Kidney capillary endothelial cell (primary cell): ENCODE measurements around the gene PAK4.
"Not testable (repeated sequence)": the region's sequence is repeated elsewhere in the genome, so short reads cannot be mapped to it uniquely, and the experiment has no call there.

Experiments
- DNase-seq: peaks from one replicate; pipeline ENCODE4 v3.0.0-alpha.2; 2018; ENCODE audit warnings: low spot score

PAK4 gene

GRCh38 chr19:39100500-39101166 is 25.0 kb upstream of the PAK4 start:
- DNase-seq: no peak

DNA sequence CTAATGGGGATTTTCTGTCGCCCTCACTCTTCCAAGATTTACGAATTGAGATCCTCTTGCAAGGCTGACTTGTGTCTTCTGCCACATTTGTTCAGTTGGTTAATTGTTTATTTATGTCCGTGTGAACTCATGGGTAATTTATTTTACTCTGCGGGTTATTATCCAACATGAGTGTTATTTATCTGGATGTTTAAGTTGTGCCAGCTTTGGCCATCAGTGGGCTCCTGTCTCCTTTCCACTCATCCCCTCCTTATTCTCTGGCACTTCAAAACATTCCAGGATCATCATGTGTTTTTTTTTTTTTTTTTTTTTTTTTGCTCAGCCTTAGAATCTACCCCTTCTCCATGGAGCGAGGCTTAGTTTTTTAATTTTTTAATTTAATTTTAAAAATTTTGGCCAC is 22.4 kb upstream of the PAK4 start:
- no peak for DNase-seq

GRCh38 chr19:39104186-39104596 is 21.4 kb upstream of the PAK4 start:
- DNase-seq: no peak

DNA sequence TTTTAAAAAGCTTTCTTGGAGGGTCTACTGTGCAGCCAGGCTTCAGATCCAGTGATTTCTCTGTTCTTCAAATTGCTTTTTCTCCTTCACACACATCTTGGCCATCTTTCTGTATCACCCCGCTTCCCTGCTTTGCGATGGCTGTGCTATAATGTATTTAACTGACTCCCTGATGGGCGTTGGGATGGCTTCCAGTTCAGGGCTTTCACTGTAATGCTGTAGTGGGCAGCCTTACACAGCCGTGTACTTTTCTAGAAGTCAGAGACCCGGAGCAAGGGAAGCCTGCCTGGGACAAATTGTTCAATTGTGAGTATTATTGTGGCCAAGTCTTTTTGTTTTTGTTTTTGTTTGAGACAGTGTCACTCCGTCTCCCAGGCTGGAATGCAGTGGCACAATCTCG is 19.4 kb upstream of the PAK4 start:
- no peak for DNase-seq

- no peak for DNase-seq
Measured at GRCh38 chr19:39109641-39110040, 15.9 kb upstream of the PAK4 start.

GRCh38 chr19:39110263-39110967 is 15.2 kb upstream of the PAK4 start:
- DNase-seq: peak; percentile 38

DNA sequence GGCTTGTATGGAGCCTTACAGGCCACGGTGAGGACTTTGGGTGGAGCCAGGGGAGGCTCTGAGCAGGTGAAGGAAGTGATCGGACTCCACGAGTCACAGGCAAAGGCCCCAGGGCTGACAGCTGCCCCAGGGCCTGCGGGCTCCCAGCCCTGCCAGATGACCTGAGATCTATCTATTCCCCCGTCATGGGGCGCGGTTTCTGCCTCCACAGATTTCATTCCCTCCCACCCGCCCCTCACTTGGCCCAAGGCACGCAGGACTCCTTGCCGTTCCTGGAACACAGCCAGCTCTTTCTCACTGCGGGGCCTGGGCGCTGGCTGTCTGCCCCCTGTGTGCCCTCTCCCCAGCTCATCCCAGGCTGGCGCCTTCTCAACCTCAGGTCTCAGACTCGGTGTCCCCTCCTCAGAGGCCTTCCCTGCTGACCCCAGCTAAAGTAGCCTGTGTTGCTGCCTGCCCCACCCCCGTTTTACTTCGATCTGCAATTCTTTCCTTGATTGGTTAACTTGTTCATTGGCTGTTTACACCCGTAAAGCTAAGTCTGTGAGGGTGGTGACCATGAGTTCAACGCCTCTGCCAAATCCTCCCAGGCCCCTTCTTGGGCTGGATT is 13.9 kb upstream of the PAK4 start:
- no peak for DNase-seq

DNA sequence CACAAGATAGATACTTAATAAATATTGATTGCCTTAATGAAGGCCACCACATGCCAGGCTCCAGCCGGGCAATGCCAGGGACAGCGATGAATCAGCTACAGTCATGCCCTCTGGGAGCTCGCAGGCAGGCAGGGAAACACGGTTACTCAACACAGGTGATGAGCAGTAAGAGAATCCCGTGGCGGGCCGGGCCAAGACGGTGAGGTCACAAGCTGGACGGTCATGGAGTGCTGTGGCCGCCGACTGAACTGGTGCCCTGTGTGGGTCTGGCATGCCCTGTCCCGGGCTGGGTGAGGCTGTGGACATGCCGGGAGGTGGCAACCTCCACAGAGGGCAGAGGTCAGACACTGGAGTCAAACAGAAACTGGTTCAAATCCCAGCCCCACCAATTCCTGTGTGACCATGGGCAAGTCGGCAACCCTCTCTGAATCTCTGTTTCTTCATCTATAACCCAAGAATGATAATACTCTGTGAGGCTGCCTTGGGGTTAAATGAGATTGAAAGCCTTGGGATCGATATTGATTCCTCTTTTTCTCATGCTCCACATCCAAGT is 13.2 kb upstream of the PAK4 start:
- DNase-seq: no peak

- DNase-seq: no peak
Measured at GRCh38 chr19:39113199-39113598, 12.4 kb upstream of the PAK4 start.

- DNase-seq: no peak
Measured at GRCh38 chr19:39115105-39115847, 10.3 kb upstream of the PAK4 start.

GRCh38 chr19:39117023-39117422 is 8.6 kb upstream of the PAK4 start:
- DNase-seq: not testable (repeated sequence)

- no peak for DNase-seq
Measured at GRCh38 chr19:39119830-39120229, 5.8 kb upstream of the PAK4 start.

DNA sequence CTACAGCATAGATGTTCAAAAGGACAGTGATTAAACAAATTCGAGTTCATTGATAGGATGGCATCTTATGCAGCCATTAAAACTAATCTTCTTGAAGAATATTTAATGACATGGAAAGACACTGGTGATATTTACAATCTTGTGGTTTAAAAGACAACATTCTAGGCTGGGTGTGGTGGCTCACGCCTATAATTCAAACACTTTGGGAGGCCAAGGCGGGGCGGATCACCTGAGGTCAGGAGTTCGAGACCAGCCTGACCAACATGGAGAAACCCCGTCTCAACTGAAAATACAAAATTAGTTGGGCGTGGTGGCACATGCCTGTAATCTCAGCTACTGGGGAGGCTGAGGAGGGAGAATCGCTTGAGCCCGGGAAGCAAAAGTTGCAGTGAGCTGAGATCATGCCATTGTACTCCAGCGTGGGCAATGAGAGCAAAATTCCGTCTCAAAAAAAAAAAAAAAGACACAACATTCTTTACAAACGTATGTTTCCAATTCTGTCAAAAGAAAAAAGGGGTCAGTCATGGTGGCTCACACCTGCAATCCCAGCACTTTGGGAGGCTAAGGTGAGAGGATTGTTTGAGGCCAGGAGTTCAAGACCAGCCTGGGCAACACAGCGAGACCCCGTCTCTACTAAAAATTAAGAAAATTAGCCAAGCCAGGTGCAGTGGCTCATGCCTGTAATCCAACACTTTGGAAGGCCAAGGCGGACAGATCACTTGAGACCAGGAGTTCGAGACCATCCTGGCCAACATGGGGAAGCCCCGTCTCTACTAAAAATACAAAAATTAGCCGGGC is 2.5 kb upstream of the PAK4 start:
- DNase-seq: no peak

DNA sequence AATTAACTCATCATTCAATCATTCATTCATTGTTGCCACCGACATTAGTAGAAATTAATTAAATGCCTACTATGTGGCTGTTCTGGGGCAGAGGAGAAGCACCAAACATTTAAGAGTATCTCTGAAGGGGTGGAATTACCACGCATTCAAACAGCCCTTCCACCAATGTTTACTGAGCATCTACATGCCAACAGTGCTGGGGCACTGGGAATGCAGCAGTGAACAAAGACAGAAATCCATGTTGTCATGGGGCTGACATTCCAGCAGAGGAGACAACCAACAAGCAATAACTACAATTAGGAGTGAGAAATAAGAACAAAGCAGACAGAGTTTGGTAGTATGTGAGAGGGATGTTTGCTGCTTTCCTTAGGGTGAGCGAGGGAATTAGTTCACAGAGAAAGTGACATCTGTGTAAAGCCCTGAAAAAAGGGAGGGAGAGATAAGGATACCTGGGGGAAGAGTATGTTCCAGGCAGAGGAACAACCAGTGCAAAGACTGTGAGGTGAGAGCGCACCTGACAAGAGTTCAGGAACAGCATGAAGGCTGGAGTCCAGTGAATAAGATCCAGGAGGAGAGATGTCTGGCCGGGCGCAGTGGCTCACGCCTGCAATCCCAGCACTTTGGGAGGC is 1.3 kb upstream of the PAK4 start:
- DNase-seq: no peak

DNA sequence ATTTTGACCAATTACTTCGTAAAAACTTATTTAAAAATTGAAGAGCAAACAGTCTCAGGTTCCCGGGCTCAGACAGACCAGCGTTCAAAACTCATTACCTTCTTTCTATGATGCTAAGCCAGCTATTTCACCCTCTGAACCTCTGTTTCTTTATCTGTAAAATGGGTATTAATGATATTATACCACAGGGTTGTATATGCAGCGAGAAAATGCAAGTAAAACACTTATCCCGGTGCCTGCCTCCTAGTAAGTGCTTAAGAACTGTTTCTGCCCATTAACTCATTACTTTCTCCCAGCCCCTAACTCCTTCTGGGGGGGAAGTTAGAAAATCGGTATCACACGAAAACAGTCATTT is 410 bp upstream of the PAK4 start:
- DNase-seq: no peak

DNA sequence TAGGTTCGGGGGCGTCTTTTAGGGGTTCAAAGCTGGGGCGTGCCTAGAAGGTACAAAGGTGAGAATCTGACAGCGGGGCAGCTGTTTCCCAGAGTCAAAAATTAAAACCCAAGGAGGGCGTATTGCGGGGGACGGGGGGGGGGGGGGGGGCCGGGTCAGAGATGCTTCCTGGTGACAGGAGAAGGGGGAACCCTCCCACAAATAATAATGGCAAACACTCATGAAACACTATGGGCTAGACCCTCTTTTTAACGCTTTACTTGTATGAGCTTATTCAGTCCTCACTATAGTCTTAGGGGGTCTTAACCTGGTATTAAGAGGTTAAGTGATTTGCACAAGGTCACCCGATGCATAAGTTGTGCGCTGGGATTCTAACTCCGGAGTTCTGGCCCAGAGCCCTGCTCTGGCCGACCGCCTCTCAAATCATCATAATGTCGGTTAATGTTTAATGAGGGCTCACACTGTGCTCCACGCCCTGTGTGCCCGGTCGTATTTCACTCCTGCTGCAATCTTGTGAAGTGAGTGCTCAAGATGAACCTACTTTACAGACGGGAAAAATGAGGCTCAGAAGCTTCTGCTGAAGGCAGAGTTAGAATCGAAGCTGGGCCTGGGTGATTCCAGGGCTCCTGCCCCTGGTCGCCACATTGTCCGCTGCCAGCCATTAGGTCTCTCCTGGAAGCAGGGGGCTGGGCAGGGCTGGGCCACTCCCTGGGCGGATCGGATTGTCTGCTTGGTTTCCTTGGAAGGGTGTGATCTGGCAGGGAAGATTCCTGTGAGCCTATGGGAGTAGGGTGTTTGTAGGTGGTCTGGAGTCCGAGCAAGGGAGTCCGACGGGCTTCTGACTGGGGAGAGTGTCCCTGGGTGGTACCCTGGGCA is 964 bp downstream of the PAK4 start:
- peak; percentile 36 for DNase-seq

DNA sequence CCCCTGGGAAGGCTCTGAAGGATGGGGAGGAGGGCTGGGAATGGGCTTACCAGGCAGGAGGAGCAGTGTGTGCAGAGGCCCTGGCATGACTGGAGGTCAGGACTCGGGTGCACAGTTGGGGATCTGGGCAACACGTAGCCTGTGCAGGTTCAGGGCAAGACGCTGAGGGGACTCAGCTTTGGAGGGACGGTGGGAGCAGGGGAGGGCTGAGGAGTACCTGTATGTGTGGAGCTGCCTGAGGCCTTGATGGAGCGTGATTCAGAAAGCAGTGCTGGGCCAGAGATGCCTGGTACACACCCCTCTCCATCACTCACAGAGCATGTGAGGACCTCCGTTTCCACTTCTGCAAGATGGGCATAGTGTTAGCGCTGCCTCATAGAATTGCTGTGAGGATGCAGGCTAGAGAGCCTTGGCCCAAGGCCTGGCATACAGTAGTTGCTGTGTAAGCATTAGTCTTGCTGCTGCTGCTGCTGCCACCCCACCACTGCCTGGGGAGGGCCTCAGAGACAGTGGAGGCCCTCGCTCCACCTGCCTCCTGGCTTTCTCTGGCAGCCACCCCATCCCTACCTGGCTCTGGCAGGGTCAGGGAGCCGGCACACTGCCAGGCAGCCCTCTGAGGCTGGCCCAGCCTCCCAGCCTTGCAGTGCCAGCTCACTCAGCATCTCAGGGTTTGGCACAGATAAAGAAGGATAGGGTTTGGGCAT is 2.4 kb downstream of the PAK4 start:
- DNase-seq: no peak

- no peak for DNase-seq
Measured at GRCh38 chr19:39128516-39129079, 3.0 kb downstream of the PAK4 start.

- no peak for DNase-seq
Measured at GRCh38 chr19:39129116-39129515, 3.5 kb downstream of the PAK4 start.
